Kidney epithelial cell (primary cell): ENCODE measurements around the gene SV2A. TPM values are rescaled to one million over a fixed set of nuclear protein-coding genes. Genes with fewer than 3 reads are reported as not detected.
A peak's percentile ranks its signal among the peaks of the same experiment; 100 is the strongest.
"Not testable (repeated sequence)": the region's sequence is repeated elsewhere in the genome, so short reads cannot be mapped to it uniquely, and the experiment has no call there.

Experiments
- DNase-seq: peaks from one replicate; pipeline ENCODE4 v3.0.0-alpha.2; 2010; ENCODE audit warnings: low read depth
- H3K27me3 ChIP-seq: 2 replicates; pipeline ENCODE4 v1.6.0; 2011; ENCODE audit warnings: low read length; ENCODE audit not compliant: control insufficient read depth, insufficient read depth
- H3K36me3 ChIP-seq: 2 replicates; pipeline ENCODE4 v1.5.1; 2011; ENCODE audit warnings: low read length; ENCODE audit not compliant: control insufficient read depth, insufficient read depth
- H3K4me3 ChIP-seq: 2 replicates; pipeline ENCODE4 v1.5.1; 2011; ENCODE audit warnings: low read depth, mild to moderate bottlenecking, control low read depth, low read length
- CTCF ChIP-seq: IDR thresholded peaks from 2 replicates; pipeline ENCODE4 v1.5.1; 2011; ENCODE audit warnings: mild to moderate bottlenecking, moderate library complexity, low read length, control low read depth, inconsistent platforms; ENCODE audit not compliant: insufficient read depth, poor library complexity, severe bottlenecking
- total RNA-seq: library from RNA; depleted of rRNA; stranded (reverse); fragments of >200 nt; gene quantifications from 2 replicates; pipeline ENCODE4 v1.2.3, GENCODE V29; 2015

Gene SV2A
- total RNA-seq, 1 donor from 2014 or later = 14.1 TPM

GRCh38 chr1:149942207-149942606 lies 24.6 kb upstream of the SV2A start:
- peak; percentile 31 for TF ChIP-seq CTCF
- H3K4me3 ChIP-seq = no peak overlapping the region
- DNase-seq = no peak

GRCh38 chr1:149940427-149940826 lies 22.8 kb upstream of the SV2A start:
- TF ChIP-seq CTCF = no peak
- Histone ChIP-seq H3K36me3 (peaks cover 2% of the 10 kb centered on the region), H3K4me3 (no peak overlapping the region), H3K27me3 (no peaks in the 10 kb centered on the region)
- DNase-seq = no peak

More at GRCh38 chr1:149942207-149942606, 24.6 kb upstream of the SV2A start:
- no peaks in the 10 kb centered on the region for H3K27me3 ChIP-seq
- H3K36me3 ChIP-seq = peaks cover 3% of the 10 kb centered on the region

GRCh38 chr1:149938668-149939003 lies 21.0 kb upstream of the SV2A start:
- not testable (repeated sequence) for H3K27me3 ChIP-seq, H3K36me3 ChIP-seq, H3K4me3 ChIP-seq, DNase-seq

- peaks cover 1% of the 10 kb centered on the region for H3K36me3 ChIP-seq
- no peak for DNase-seq
- no peak overlapping the region for H3K4me3 ChIP-seq
- TF ChIP-seq CTCF = no peak
- no peaks in the 10 kb centered on the region for H3K27me3 ChIP-seq
Measured at GRCh38 chr1:149937759-149938158, 20.1 kb upstream of the SV2A start.

- Histone ChIP-seq H3K4me3 (peak overlapping the region; percentile 58), H3K27me3 (no peaks in the 10 kb centered on the region), H3K36me3 (peaks cover 1% of the 10 kb centered on the region)
- peak; percentile 70 for DNase-seq
- peak; percentile 14 for TF ChIP-seq CTCF
Measured at GRCh38 chr1:149936992-149937705, 19.5 kb upstream of the SV2A start.

- Histone ChIP-seq H3K36me3 (peaks cover 1% of the 10 kb centered on the region), H3K27me3 (no peaks in the 10 kb centered on the region), H3K4me3 (peak within 1 kb of the TSS; percentile 58)
- DNase-seq = no peak
- no peak for TF ChIP-seq CTCF
Measured at GRCh38 chr1:149936170-149936991, 18.7 kb upstream of the SV2A start, which contains the start of gene MTMR11. TSS of gene MTMR11 (minus strand) at chr1:149936879. CDS start at chr1:149936647, 232 bp downstream.
